GM12892 (cell line): Measurements from ENCODE around the gene GSG1L.

Source experiments
- POLR2A ChIP-seq: IDR thresholded peaks from 2 replicates; pipeline ENCODE4 v1.6.1; 2011; ENCODE audit warnings: low read depth, low read length, control low read depth
- POLR2AphosphoS5 ChIP-seq: IDR thresholded peaks from 2 replicates; pipeline ENCODE4 v1.6.1; 2011; ENCODE audit warnings: low read depth, low read length, control low read depth
- TAF1 ChIP-seq: IDR thresholded peaks from 2 replicates; pipeline ENCODE4 v1.6.1; 2011; ENCODE audit warnings: low read depth, mild to moderate bottlenecking, control low read depth, low read length, borderline replicate concordance

- TF ChIP-seq POLR2A = no peak
- no peak for TF ChIP-seq POLR2AphosphoS5
- TF ChIP-seq TAF1 = no peak
These were observed 213.9 kb downstream of the GSG1L start for GRCh38 chr16:27849621-27850020.
